H1 (cell line): ENCODE results near the gene ISM1. TPM values are rescaled to one million over a fixed set of nuclear protein-coding genes. Genes with fewer than 3 reads are reported as not detected.

Experiments used
- CTCF ChIA-PET: fragments of 300-600 bp; sonication (Branson Sonifier 250); formaldehyde crosslinking; loops from one replicate; lab custom pipeline; 2021; ENCODE audit not compliant: partially characterized antibody; lab: Charles Lee
- POLR2A ChIA-PET: fragments of 300-600 bp; sonication (Branson Sonifier 250); formaldehyde crosslinking; loops from one replicate; lab custom pipeline; 2021; ENCODE audit warnings: inconsistent platforms; ENCODE audit not compliant: partially characterized antibody; lab: Charles Lee
- DNase-seq, 2 experiments: peaks; one replicate each; pipeline versions ENCODE4 v3.0.0 to v3.0.0-alpha.2; 2010 to 2022; ENCODE audit warnings: low spot score in 2 of 2, low read depth in 1 of 2, mixed read lengths in 1 of 2
- FAIRE-seq: peaks from 2 replicates; lab custom pipeline; 2011; peaks lifted over from hg19 to GRCh38; lab: Jason Lieb, UNC
- H2AFZ ChIP-seq: 2 replicates; pipeline ENCODE4 v1.8.1; 2012; ENCODE audit warnings: low read length, inconsistent platforms
- H2AK5ac ChIP-seq: 2 replicates; pipeline ENCODE4 v1.6.1; 2013; ENCODE audit warnings: low read depth, low read length
- H2BK120ac ChIP-seq: replicated peaks from 2 replicates; pipeline ENCODE3; 2013; ENCODE audit warnings: low read depth, low read length, inconsistent platforms
- H2BK12ac ChIP-seq: 2 replicates; pipeline ENCODE4 v1.6.1; 2013; ENCODE audit warnings: low read depth, low read length
- H2BK15ac ChIP-seq: 2 replicates; pipeline ENCODE4 v1.6.1; 2013; ENCODE audit warnings: low read length
- H2BK20ac ChIP-seq: 2 replicates; pipeline ENCODE4 v1.6.1; 2013; ENCODE audit warnings: low read length
- H2BK5ac ChIP-seq: 2 replicates; pipeline ENCODE4 v1.6.1; 2013; ENCODE audit warnings: low read depth, low read length
- H3K14ac ChIP-seq: 2 replicates; pipeline ENCODE4 v1.6.1; 2013; ENCODE audit warnings: inconsistent platforms; ENCODE audit not compliant: insufficient read length
- H3K18ac ChIP-seq: 2 replicates; pipeline ENCODE4 v1.6.1; 2013; ENCODE audit warnings: low read length; ENCODE audit errors: extremely low read depth
- H3K23ac ChIP-seq: 2 replicates; pipeline ENCODE4 v1.6.1; 2013; ENCODE audit warnings: inconsistent platforms; ENCODE audit not compliant: insufficient read length
- H3K23me2 ChIP-seq: 2 replicates; pipeline ENCODE4 v1.6.1; 2013; ENCODE audit warnings: low read depth, low read length
- H3K27ac ChIP-seq: 2 replicates; pipeline ENCODE4 v1.6.1; 2011; ENCODE audit warnings: low read depth, low read length, inconsistent platforms
- H3K27me3 ChIP-seq, 4 experiments: replicated peaks in 1 of 4; 1 replicate in 1 of 4; 2 replicates in 3 of 4; pipeline versions ENCODE4 v1.6.1 to v1.8.1; 2011 to 2013; ENCODE audit warnings: low read length in 3 of 4, mild to moderate bottlenecking in 3 of 4, inconsistent platforms in 2 of 4, mixed read lengths in 2 of 4, moderate library complexity in 1 of 4; ENCODE audit not compliant: control insufficient read depth in 3 of 4, insufficient read depth in 3 of 4; ENCODE audit errors: extremely low read depth in 1 of 4
- H3K36me3 ChIP-seq, 4 experiments: 2 replicates each; pipeline versions ENCODE4 v1.6.1 to v1.8.1; 2011 to 2013; ENCODE audit warnings: mild to moderate bottlenecking in 4 of 4, low read length in 3 of 4, moderate library complexity in 2 of 4, control low read depth in 1 of 4, inconsistent platforms in 1 of 4; ENCODE audit not compliant: insufficient read depth in 4 of 4, control insufficient read depth in 2 of 4
- H3K4ac ChIP-seq: replicated peaks from 2 replicates; pipeline ENCODE3; 2013; ENCODE audit warnings: low read length, low read depth, mixed read lengths, inconsistent platforms; ENCODE audit not compliant: insufficient read length
- H3K4me1 ChIP-seq, 4 experiments: replicated peaks in 1 of 4; 1 replicate in 1 of 4; 2 replicates in 3 of 4; pipeline versions ENCODE4 v1.6.1 to v1.8.1; 2011 to 2013; ENCODE audit warnings: low read length in 3 of 4, inconsistent platforms in 2 of 4, mixed read lengths in 1 of 4; ENCODE audit not compliant: insufficient read depth in 4 of 4, control insufficient read depth in 3 of 4
- H3K4me2 ChIP-seq, 2 experiments: 2 replicates each; pipeline versions ENCODE4 v1.6.1 to v1.8.1; 2011 to 2013; ENCODE audit warnings: low read depth in 2 of 2, low read length in 2 of 2, control low read depth in 1 of 2, inconsistent platforms in 1 of 2, mild to moderate bottlenecking in 1 of 2; ENCODE audit not compliant: insufficient read depth in 1 of 2
- H3K4me3 ChIP-seq, 4 experiments: fragments of 200-600, 300-600 bp in 1 of 4; sonication (generic), shearing (Covaris generic), sonication (Bioruptor Twin) in 1 of 4; 2 replicates each; pipeline versions ENCODE4 v1.5.1 to v1.8.1; 2011 to 2016; ENCODE audit warnings: low read length in 4 of 4, low read depth in 3 of 4, control low read depth in 2 of 4, inconsistent platforms in 2 of 4, mild to moderate bottlenecking in 2 of 4, mixed read lengths in 1 of 4, moderate library complexity in 1 of 4; ENCODE audit not compliant: insufficient read depth in 2 of 4; ENCODE audit errors: extremely low read depth in 1 of 4
- H3K56ac ChIP-seq: replicated peaks from 2 replicates; pipeline ENCODE3; 2013; ENCODE audit warnings: low read depth, mild to moderate bottlenecking, mixed read lengths, low read length, inconsistent platforms; ENCODE audit not compliant: insufficient read length
- H3K79me1 ChIP-seq: 2 replicates; pipeline ENCODE4 v1.6.1; 2013; ENCODE audit warnings: low read depth, low read length, control low read depth
- H3K79me2 ChIP-seq, 2 experiments: 2 replicates each; pipeline versions ENCODE4 v1.6.1 to v1.8.1; 2012 to 2013; ENCODE audit warnings: low read length in 2 of 2, mild to moderate bottlenecking in 2 of 2, inconsistent platforms in 1 of 2; ENCODE audit not compliant: insufficient read depth in 2 of 2, control insufficient read depth in 1 of 2
- H3K9ac ChIP-seq, 4 experiments: replicated peaks in 1 of 4; 1 replicate in 1 of 4; 2 replicates in 3 of 4; pipeline versions ENCODE4 v1.6.1 to v1.8.1; 2011 to 2013; ENCODE audit warnings: low read depth in 3 of 4, low read length in 3 of 4, control low read depth in 2 of 4, mild to moderate bottlenecking in 2 of 4, moderate library complexity in 2 of 4, inconsistent platforms in 1 of 4; ENCODE audit errors: extremely low read depth in 1 of 4
- H3K9me3 ChIP-seq, 2 experiments: 2 replicates each; pipeline versions ENCODE4 v1.6.1 to v1.8.1; 2012 to 2013; ENCODE audit warnings: mild to moderate bottlenecking in 2 of 2, moderate library complexity in 2 of 2, control low read depth in 1 of 2, inconsistent platforms in 1 of 2, low read depth in 1 of 2, low read length in 1 of 2, mixed read lengths in 1 of 2; ENCODE audit not compliant: insufficient read depth in 2 of 2
- H4K20me1 ChIP-seq, 2 experiments: replicated peaks in 1 of 2; 2 replicates each; pipeline versions ENCODE3 to v1.8.1; 2011 to 2013; ENCODE audit warnings: inconsistent platforms in 2 of 2, low read length in 2 of 2, mild to moderate bottlenecking in 1 of 2; ENCODE audit not compliant: insufficient read depth in 2 of 2, control insufficient read depth in 1 of 2
- H4K5ac ChIP-seq: 2 replicates; pipeline ENCODE4 v1.6.1; 2013; ENCODE audit warnings: low read length, low read depth, mixed read lengths, inconsistent platforms; ENCODE audit not compliant: insufficient read length
- H4K8ac ChIP-seq: 2 replicates; pipeline ENCODE4 v1.8.0; 2013; ENCODE audit warnings: mild to moderate bottlenecking, moderate library complexity, low read length, inconsistent platforms; ENCODE audit not compliant: insufficient read depth; ENCODE audit errors: extremely low read depth
- H4K91ac ChIP-seq: replicated peaks from 2 replicates; pipeline ENCODE3; 2013; ENCODE audit warnings: low read length, mixed read lengths, inconsistent platforms; ENCODE audit not compliant: insufficient read length
- ATF2 ChIP-seq: IDR thresholded peaks from 2 replicates; pipeline ENCODE4 v1.6.1; 2012; ENCODE audit warnings: low read length, inconsistent platforms
- CREB1 ChIP-seq: IDR thresholded peaks from 2 replicates; pipeline ENCODE4 v1.6.1; 2012; ENCODE audit warnings: inconsistent platforms
- EP300 ChIP-seq, 2 experiments: IDR thresholded peaks; 1 replicate in 1 of 2; 2 replicates in 1 of 2; pipeline ENCODE4 v1.6.1; 2011 to 2012; ENCODE audit warnings: low read depth in 2 of 2, low read length in 2 of 2, mild to moderate bottlenecking in 2 of 2, borderline replicate concordance in 1 of 2, inconsistent platforms in 1 of 2, moderate library complexity in 1 of 2
- GABPA ChIP-seq: IDR thresholded peaks from 2 replicates; pipeline ENCODE4 v1.6.1; 2011; ENCODE audit warnings: mild to moderate bottlenecking, low read length, moderate library complexity, borderline replicate concordance; ENCODE audit not compliant: insufficient read depth
- GTF2F1 ChIP-seq: IDR thresholded peaks from 2 replicates; pipeline ENCODE4 v1.6.1; 2012; ENCODE audit warnings: low read depth, low read length, improper control_type of control experiment, borderline replicate concordance
- KDM1A ChIP-seq: fragments of 200-600, 300-600 bp; sonication (generic); IDR thresholded peaks from 2 replicates; pipeline ENCODE4 v1.7.1; 2016; ENCODE audit warnings: mild to moderate bottlenecking, low read length, borderline replicate concordance
- PHF8 ChIP-seq: fragments of 200-600 bp; sonication (generic); conservative IDR thresholded peaks from 2 replicates; pipeline ENCODE4 v1.7.1; 2012; ENCODE audit warnings: low read depth, mild to moderate bottlenecking, inconsistent platforms, low read length, moderate library complexity
- POLR2AphosphoS5 ChIP-seq: IDR thresholded peaks from 2 replicates; pipeline ENCODE4 v1.6.1; 2011; ENCODE audit warnings: low read depth, low read length
- RNF2 ChIP-seq: fragments of 200-900, 300-1000 bp; sonication (generic); IDR thresholded peaks from 2 replicates; pipeline ENCODE4 v1.7.1; 2016; ENCODE audit warnings: borderline replicate concordance, low read depth, mild to moderate bottlenecking, antibody characterized with exemption, low read length; ENCODE audit not compliant: poor library complexity, severe bottlenecking; ENCODE audit errors: missing control alignments
- RXRA ChIP-seq: IDR thresholded peaks from 2 replicates; pipeline ENCODE4 v1.6.1; 2011; ENCODE audit warnings: low read depth, mild to moderate bottlenecking, low read length, moderate library complexity; ENCODE audit not compliant: insufficient read depth
- SIX5 ChIP-seq: IDR thresholded peaks from 2 replicates; pipeline ENCODE4 v1.6.1; 2011; ENCODE audit warnings: mild to moderate bottlenecking, low read depth, low read length
- TEAD4 ChIP-seq: IDR thresholded peaks from 2 replicates; pipeline ENCODE4 v1.6.1; 2012; ENCODE audit warnings: low read depth, low read length, inconsistent platforms, mixed read lengths
- WGBS, 2 experiments: shearing (Covaris generic) in 1 of 2; methylation state at CpG; one replicate each; pipeline versions ENCODE4 v1.1.6 to v1.1.7; 2013 to 2015; ENCODE audit warnings: low lambda C conversion rate in 2 of 2, mixed read lengths in 2 of 2, inconsistent platforms in 1 of 2, low coverage in 1 of 2, missing lambda C conversion rate in 1 of 2; ENCODE audit not compliant: insufficient replicate concordance in 2 of 2, insufficient coverage in 1 of 2, insufficient read length in 1 of 2; ENCODE audit errors: extremely low coverage in 1 of 2, missing lambda C conversion rate in 1 of 2; 5-methylcytosine and 5-hydroxymethylcytosine counted together
- polyA plus RNA-seq, 7 experiments: library from polyadenylated mRNA; depleted of rRNA in 3 of 7; stranded (reverse) in 5 of 7; unstranded in 2 of 7; fragments of >200 nt in 5 of 7; fragments of 200-250 nt in 2 of 7; gene quantifications; 1 replicate in 5 of 7; 2 replicates in 1 of 7; 4 replicates in 1 of 7; pipeline versions ENCODE4 v1.2.1 to v1.2.3, GENCODE V29; 2011 to 2013; ENCODE audit warnings: missing spikeins in 2 of 7, mixed read lengths in 2 of 7
- total RNA-seq: library from RNA; stranded (reverse); fragmentation: NEBNext Ultra II Directional; extraction: Animal tissue kit (Norgen Biotek cat#: 25700); gene quantifications from 2 replicates; pipeline ENCODE4 v1.2.1, GENCODE V29; 2021

The ISM1 gene
- total and polyA plus RNA-seq, 2 of the 8 experiments (the other 6 are each of a cell fraction or from before 2014, with no cell fraction given) = 0.62 to 0.97 TPM

- no peak overlapping the region for H2BK12ac ChIP-seq
- no peak overlapping the region for H3K4me3 ChIP-seq
- H3K27me3 ChIP-seq = no peaks in the 10 kb centered on the region
- WGBS, 2 experiments = 80% methylated on average over 4 of the region's 4 CpGs; no CpG with 5 or more reads in 1 of the 2 experiments
- no peak overlapping the region for H4K91ac ChIP-seq
- POLR2A ChIA-PET = no interaction called here
- H3K4ac ChIP-seq = no peak overlapping the region
- no peaks in the 10 kb centered on the region for H4K20me1 ChIP-seq
- H3K79me1 ChIP-seq = no peaks in the 10 kb centered on the region
- H3K14ac ChIP-seq = no peak overlapping the region
- no peak overlapping the region for H3K4me2 ChIP-seq
- DNase-seq (no peak), FAIRE-seq (no peak)
- no peak overlapping the region for H3K9ac ChIP-seq
- no peak overlapping the region for H3K56ac ChIP-seq
- H3K23ac ChIP-seq = no peak overlapping the region
- H3K9me3 ChIP-seq = no peaks in the 10 kb centered on the region
- H2BK120ac ChIP-seq = no peak overlapping the region
- no peaks in the 10 kb centered on the region for H3K79me2 ChIP-seq
- no peak overlapping the region for H2BK15ac ChIP-seq
- no peak overlapping the region for H2BK20ac ChIP-seq
- peaks cover 0 to 3% (median 0%) of the 10 kb centered on the region in 4 experiments; a peak in 1 of 7 replicates for H3K4me1 ChIP-seq
- H3K23me2 ChIP-seq = no peaks in the 10 kb centered on the region
- no peak overlapping the region for H3K18ac ChIP-seq
- no peak overlapping the region for H4K5ac ChIP-seq
- no peak overlapping the region for H3K27ac ChIP-seq
- H3K36me3 ChIP-seq = no peaks in the 10 kb centered on the region
- no peak overlapping the region for H2AFZ ChIP-seq
- H4K8ac ChIP-seq = no peak overlapping the region
- no peak overlapping the region for H2AK5ac ChIP-seq
- CTCF ChIA-PET = interaction anchor here (1.2 to 1.4 kb wide), 3 partner anchors 12 to 251 kb away, joined by 3 to 5 read pairs (median 4); no protein-coding TSS in a partner anchor
- no peak overlapping the region for H2BK5ac ChIP-seq
- no peak for TF ChIP-seq ATF2
- no peak for TF ChIP-seq EP300 (IDR thresholded peaks at IDR 0.05; ENCODE audit: borderline replicate concordance in 1 of 2, low read depth in 2 of 2, low read length in 2 of 2)
- TF ChIP-seq GABPA = no peak
- no peak for TF ChIP-seq GTF2F1
- TF ChIP-seq RXRA = no peak
- TF ChIP-seq TEAD4 = no peak
- no peak for TF ChIP-seq SIX5
- no peak for TF ChIP-seq POLR2AphosphoS5
- TF ChIP-seq RNF2 = no peak
- TF ChIP-seq KDM1A = no peak
- no peak for TF ChIP-seq CREB1
- TF ChIP-seq PHF8 = no peak
Observed at GRCh38 chr20:13296070-13296469, 75.0 kb downstream of the ISM1 start.
